K562 (cell line): ENCODE results near the gene GPR162. TPM values are rescaled to one million over a fixed set of nuclear protein-coding genes. Genes with fewer than 3 reads are reported as not detected.
A peak's percentile ranks its signal among the peaks of the same experiment; 100 is the strongest.

Experiments
- CSDE1 ChIP-seq, 2 experiments: fragments of 450-650 bp; IDR thresholded peaks; 2 replicates each; pipeline ENCODE4 v1.6.1; 2016; ENCODE audit warnings: mild to moderate bottlenecking in 1 of 2
- HEY1 ChIP-seq: fragments of 250-450 bp; sonication (Bioruptor Pico); IDR thresholded peaks from 2 replicates; pipeline ENCODE4 v1.5.0; 2020; ENCODE audit warnings: mild to moderate bottlenecking, moderate library complexity, borderline replicate concordance
- HMG20A ChIP-seq: fragments of 450-650 bp; formaldehyde crosslinking; conservative IDR thresholded peaks from 2 replicates; pipeline ENCODE4 v1.4.0; 2020; ENCODE audit warnings: mild to moderate bottlenecking, mixed read lengths
- PHB2 ChIP-seq: fragments of 450-650 bp; IDR thresholded peaks from 2 replicates; pipeline ENCODE4 v1.6.1; 2017; ENCODE audit warnings: low read depth
- POLR2H ChIP-seq: IDR thresholded peaks from 2 replicates; pipeline ENCODE4 v1.6.1; 2016; ENCODE audit warnings: missing genetic modification characterization, low read depth, mild to moderate bottlenecking, control low read depth, missing compliant biosample characterization, moderate library complexity
- RAD21 ChIP-seq, 2 experiments: fragments of 250-450 bp in 1 of 2; fragments of 450-650 bp in 1 of 2; sonication (Bioruptor Pico) in 1 of 2; formaldehyde crosslinking in 1 of 2; IDR thresholded peaks in 1 of 2; conservative IDR thresholded peaks in 1 of 2; 2 replicates each; pipeline versions ENCODE4 v1.4.0 to v1.8.0; 2020 to 2022; ENCODE audit warnings: mild to moderate bottlenecking in 2 of 2, moderate library complexity in 1 of 2
- RFX1 ChIP-seq: fragments of 450-650 bp; IDR thresholded peaks from 2 replicates; pipeline ENCODE4 v1.6.1; 2016; ENCODE audit warnings: mild to moderate bottlenecking, moderate library complexity
- SOX6 ChIP-seq: fragments of 450-650 bp; IDR thresholded peaks from 2 replicates; pipeline ENCODE4 v1.6.1; 2014; ENCODE audit warnings: mild to moderate bottlenecking
- TAF1 ChIP-seq: IDR thresholded peaks from 2 replicates; pipeline ENCODE4 v1.6.1; 2011; ENCODE audit warnings: mild to moderate bottlenecking, low read length, moderate library complexity; ENCODE audit not compliant: insufficient read depth, control insufficient read depth, severe bottlenecking; ENCODE audit errors: extremely low read depth
- ZFP1 ChIP-seq: fragments of 450-650 bp; formaldehyde crosslinking; IDR thresholded peaks from 2 replicates; pipeline ENCODE4 v1.4.0; 2020; ENCODE audit warnings: mild to moderate bottlenecking, mixed read lengths
- ZNF239 ChIP-seq: fragments of 250-450 bp; sonication (Bioruptor Pico); IDR thresholded peaks from 2 replicates; pipeline ENCODE4 v1.4.0; 2020; ENCODE audit warnings: mild to moderate bottlenecking
- ZNF408 ChIP-seq: fragments of 250-450 bp; sonication (Bioruptor Pico); IDR thresholded peaks from 2 replicates; pipeline ENCODE4 v1.4.0; 2020; ENCODE audit warnings: low read depth, mild to moderate bottlenecking, moderate library complexity
- ZNF589 ChIP-seq: fragments of 200-800 bp; sonication (Bioruptor generic); IDR thresholded peaks from 2 replicates; pipeline ENCODE4 v1.6.1; 2016; ENCODE audit warnings: low read depth, missing genetic modification characterization, missing compliant biosample characterization
- polyA plus RNA-seq, 8 experiments: library from polyadenylated mRNA; depleted of rRNA in 4 of 8; stranded (reverse) in 5 of 8; unstranded in 3 of 8; fragments of >200 nt; fragmentation: Nextera tagmentation in 2 of 8; fragmentation: Illumina TruSeq in 1 of 8; extraction: Ambion mirVana in 2 of 8; extraction: Trizol in 1 of 8; gene quantifications; 2 replicates each; pipeline versions ENCODE4 v1.2.1 to v1.2.3, GENCODE V29; 2011 to 2014; ENCODE audit warnings: inconsistent platforms in 1 of 8, missing spikeins in 1 of 8
- total RNA-seq, 7 experiments: library from RNA; depleted of rRNA in 6 of 7; stranded (reverse); fragments of >200 nt in 6 of 7; fragmentation: Illumina TruSeq in 2 of 7; extraction: Trizol in 2 of 7; gene quantifications; 2 replicates each; pipeline versions ENCODE4 v1.2.1 to v1.2.3, GENCODE V29; 2011 to 2021; ENCODE audit warnings: low replicate concordance in 1 of 7
- TF ChIP-seq, protein P1 (sequence below), 2 experiments: IDR thresholded peaks; 2 replicates each; pipeline ENCODE4 v1.6.1; 2011; ENCODE audit warnings: borderline replicate concordance in 1 of 2, control low read depth in 1 of 2, low read depth in 1 of 2, low read length in 1 of 2, mild to moderate bottlenecking in 1 of 2, mixed read lengths in 1 of 2, moderate library complexity in 1 of 2; ENCODE audit not compliant: insufficient read depth in 1 of 2, insufficient read length in 1 of 2, poor library complexity in 1 of 2, severe bottlenecking in 1 of 2; ENCODE audit errors: extremely low read depth in 1 of 2
- TF ChIP-seq, protein P2 (sequence below): fragments of 450-650 bp; formaldehyde crosslinking; IDR thresholded peaks from 2 replicates; pipeline ENCODE4 v1.4.0; 2020; ENCODE audit warnings: mild to moderate bottlenecking
- TF ChIP-seq, protein P3 (sequence below): sonication (generic); formaldehyde crosslinking; IDR thresholded peaks from 2 replicates; pipeline ENCODE4 v1.8.1; 2023; ENCODE audit warnings: mild to moderate bottlenecking, missing genetic modification reagents
- TF ChIP-seq, protein P4 (sequence below): fragments of 250-450 bp; sonication (Bioruptor Pico); IDR thresholded peaks from 2 replicates; pipeline ENCODE4 v1.4.0; 2020; ENCODE audit warnings: mild to moderate bottlenecking, moderate library complexity, borderline replicate concordance
- TF ChIP-seq, protein P5 (sequence below): sonication (generic); formaldehyde crosslinking; IDR thresholded peaks from 2 replicates; pipeline ENCODE4 v1.8.0; 2022; ENCODE audit warnings: mild to moderate bottlenecking, missing genetic modification reagents

GPR162 gene
- total and polyA plus RNA-seq, 9 of the 15 experiments (the other 6 are each of a cell fraction or from before 2014, with no cell fraction given) = 0.65 to 1.8 (median 1.1) TPM; not detected in 2

DNA sequence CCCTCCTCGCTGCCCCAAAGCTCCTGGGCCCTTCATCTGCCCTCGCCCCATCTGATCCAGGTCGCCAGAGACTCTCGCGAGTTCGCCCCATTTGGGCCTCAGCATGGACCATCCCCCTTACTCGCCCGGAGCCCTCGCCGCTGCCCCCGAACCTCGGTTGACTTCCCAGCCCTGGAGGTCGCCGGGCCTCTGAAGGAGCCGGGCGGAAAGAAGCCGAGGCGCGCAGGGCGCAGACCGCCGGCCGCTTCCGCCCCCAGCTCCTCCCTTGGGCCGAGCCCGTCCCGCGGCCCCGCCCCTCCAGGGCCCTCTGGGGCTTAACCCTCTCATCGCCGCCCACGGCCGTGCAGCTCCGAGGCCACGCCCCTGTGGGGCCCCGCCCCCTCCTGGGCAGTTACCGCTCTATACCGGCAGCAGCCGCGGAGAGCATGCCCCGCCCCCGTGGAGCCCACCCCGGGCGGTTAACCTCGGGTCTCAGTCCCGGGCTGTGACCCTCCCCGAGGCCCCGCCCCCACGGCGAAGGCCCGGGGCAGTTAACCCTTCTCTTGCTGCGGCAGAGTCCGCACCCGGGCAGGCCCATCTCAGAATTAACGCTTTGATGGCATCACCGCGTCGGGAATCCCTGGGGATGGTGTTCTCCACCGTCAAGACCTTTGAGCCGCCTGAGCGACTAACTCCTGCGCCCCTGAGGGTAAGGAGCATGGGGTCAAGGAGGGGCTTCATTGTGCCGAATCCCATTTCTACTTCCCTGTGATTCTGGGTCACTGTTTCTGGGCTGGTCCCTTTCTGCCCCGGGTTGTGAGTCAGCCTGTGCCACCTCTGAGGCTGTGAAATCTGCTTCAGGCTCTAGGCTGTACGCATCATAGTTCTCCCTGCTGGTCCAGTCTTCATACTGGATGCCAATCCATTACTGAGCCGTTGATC, 51.7 kb downstream of the GPR162 start, which contains the start of gene SPSB2 (continued):
- TF ChIP-seq, protein P1, sequence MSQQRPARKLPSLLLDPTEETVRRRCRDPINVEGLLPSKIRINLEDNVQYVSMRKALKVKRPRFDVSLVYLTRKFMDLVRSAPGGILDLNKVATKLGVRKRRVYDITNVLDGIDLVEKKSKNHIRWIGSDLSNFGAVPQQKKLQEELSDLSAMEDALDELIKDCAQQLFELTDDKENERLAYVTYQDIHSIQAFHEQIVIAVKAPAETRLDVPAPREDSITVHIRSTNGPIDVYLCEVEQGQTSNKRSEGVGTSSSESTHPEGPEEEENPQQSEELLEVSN (IDR thresholded peaks at IDR 0.05; ENCODE audit: borderline replicate concordance in 1 of 2, extremely low read depth in 1 of 2, insufficient read depth in 1 of 2, insufficient read length in 1 of 2, low read depth in 1 of 2, low read length in 1 of 2, poor library complexity in 1 of 2, severe bottlenecking in 1 of 2) = peak in 1 of 2 experiments; percentile 35
- no peak for TF ChIP-seq POLR2H (tag)
- TF ChIP-seq, protein P2, sequence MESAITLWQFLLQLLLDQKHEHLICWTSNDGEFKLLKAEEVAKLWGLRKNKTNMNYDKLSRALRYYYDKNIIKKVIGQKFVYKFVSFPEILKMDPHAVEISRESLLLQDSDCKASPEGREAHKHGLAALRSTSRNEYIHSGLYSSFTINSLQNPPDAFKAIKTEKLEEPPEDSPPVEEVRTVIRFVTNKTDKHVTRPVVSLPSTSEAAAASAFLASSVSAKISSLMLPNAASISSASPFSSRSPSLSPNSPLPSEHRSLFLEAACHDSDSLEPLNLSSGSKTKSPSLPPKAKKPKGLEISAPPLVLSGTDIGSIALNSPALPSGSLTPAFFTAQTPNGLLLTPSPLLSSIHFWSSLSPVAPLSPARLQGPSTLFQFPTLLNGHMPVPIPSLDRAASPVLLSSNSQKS (CRISPR knock-in tag) = no peak
- TF ChIP-seq HMG20A (CRISPR knock-in tag) = no peak
- TF ChIP-seq, protein P3, sequence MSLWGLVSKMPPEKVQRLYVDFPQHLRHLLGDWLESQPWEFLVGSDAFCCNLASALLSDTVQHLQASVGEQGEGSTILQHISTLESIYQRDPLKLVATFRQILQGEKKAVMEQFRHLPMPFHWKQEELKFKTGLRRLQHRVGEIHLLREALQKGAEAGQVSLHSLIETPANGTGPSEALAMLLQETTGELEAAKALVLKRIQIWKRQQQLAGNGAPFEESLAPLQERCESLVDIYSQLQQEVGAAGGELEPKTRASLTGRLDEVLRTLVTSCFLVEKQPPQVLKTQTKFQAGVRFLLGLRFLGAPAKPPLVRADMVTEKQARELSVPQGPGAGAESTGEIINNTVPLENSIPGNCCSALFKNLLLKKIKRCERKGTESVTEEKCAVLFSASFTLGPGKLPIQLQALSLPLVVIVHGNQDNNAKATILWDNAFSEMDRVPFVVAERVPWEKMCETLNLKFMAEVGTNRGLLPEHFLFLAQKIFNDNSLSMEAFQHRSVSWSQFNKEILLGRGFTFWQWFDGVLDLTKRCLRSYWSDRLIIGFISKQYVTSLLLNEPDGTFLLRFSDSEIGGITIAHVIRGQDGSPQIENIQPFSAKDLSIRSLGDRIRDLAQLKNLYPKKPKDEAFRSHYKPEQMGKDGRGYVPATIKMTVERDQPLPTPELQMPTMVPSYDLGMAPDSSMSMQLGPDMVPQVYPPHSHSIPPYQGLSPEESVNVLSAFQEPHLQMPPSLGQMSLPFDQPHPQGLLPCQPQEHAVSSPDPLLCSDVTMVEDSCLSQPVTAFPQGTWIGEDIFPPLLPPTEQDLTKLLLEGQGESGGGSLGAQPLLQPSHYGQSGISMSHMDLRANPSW (CRISPR knock-in tag) = no peak
- no peak for TF ChIP-seq ZFP1 (CRISPR knock-in tag)
- no peak for TF ChIP-seq HEY1
- TF ChIP-seq, protein P4, sequence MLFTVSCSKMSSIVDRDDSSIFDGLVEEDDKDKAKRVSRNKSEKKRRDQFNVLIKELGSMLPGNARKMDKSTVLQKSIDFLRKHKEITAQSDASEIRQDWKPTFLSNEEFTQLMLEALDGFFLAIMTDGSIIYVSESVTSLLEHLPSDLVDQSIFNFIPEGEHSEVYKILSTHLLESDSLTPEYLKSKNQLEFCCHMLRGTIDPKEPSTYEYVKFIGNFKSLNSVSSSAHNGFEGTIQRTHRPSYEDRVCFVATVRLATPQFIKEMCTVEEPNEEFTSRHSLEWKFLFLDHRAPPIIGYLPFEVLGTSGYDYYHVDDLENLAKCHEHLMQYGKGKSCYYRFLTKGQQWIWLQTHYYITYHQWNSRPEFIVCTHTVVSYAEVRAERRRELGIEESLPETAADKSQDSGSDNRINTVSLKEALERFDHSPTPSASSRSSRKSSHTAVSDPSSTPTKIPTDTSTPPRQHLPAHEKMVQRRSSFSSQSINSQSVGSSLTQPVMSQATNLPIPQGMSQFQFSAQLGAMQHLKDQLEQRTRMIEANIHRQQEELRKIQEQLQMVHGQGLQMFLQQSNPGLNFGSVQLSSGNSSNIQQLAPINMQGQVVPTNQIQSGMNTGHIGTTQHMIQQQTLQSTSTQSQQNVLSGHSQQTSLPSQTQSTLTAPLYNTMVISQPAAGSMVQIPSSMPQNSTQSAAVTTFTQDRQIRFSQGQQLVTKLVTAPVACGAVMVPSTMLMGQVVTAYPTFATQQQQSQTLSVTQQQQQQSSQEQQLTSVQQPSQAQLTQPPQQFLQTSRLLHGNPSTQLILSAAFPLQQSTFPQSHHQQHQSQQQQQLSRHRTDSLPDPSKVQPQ (CRISPR knock-in tag) = no peak
- TF ChIP-seq ZNF239 (CRISPR knock-in tag) = no peak
- no peak for TF ChIP-seq CSDE1 (IDR thresholded peaks at IDR 0.05)
- TF ChIP-seq, protein P5, sequence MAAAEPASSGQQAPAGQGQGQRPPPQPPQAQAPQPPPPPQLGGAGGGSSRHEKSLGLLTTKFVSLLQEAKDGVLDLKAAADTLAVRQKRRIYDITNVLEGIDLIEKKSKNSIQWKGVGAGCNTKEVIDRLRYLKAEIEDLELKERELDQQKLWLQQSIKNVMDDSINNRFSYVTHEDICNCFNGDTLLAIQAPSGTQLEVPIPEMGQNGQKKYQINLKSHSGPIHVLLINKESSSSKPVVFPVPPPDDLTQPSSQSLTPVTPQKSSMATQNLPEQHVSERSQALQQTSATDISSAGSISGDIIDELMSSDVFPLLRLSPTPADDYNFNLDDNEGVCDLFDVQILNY (CRISPR knock-in tag) = no peak
- TF ChIP-seq TAF1 = peak; percentile 52
- no peak for TF ChIP-seq RAD21 (CRISPR knock-in tag; conservative IDR thresholded peaks at IDR 0.05 in 1 of 2, IDR thresholded peaks at IDR 0.05 in 1 of 2)
- no peak for TF ChIP-seq SOX6
- TF ChIP-seq ZNF408 (CRISPR knock-in tag) = no peak
- no peak for TF ChIP-seq PHB2
- no peak for TF ChIP-seq ZNF589 (CRISPR knock-in tag)
- TF ChIP-seq RFX1 = no peak
